HG03457 (cell line): ENCODE results near the gene ZFP36L1.
"Not testable (repeated sequence)": the region's sequence is repeated elsewhere in the genome, so short reads cannot be mapped to it uniquely, and the experiment has no call there.

Experiments used
- ATAC-seq: cut with Tn5 transposase; IDR thresholded peaks from one replicate; pipeline ENCODE4 v1.9.1; 2021; ENCODE audit warnings: moderate number of reproducible peaks; ENCODE audit not compliant: unreplicated experiment

Gene ZFP36L1

DNA sequence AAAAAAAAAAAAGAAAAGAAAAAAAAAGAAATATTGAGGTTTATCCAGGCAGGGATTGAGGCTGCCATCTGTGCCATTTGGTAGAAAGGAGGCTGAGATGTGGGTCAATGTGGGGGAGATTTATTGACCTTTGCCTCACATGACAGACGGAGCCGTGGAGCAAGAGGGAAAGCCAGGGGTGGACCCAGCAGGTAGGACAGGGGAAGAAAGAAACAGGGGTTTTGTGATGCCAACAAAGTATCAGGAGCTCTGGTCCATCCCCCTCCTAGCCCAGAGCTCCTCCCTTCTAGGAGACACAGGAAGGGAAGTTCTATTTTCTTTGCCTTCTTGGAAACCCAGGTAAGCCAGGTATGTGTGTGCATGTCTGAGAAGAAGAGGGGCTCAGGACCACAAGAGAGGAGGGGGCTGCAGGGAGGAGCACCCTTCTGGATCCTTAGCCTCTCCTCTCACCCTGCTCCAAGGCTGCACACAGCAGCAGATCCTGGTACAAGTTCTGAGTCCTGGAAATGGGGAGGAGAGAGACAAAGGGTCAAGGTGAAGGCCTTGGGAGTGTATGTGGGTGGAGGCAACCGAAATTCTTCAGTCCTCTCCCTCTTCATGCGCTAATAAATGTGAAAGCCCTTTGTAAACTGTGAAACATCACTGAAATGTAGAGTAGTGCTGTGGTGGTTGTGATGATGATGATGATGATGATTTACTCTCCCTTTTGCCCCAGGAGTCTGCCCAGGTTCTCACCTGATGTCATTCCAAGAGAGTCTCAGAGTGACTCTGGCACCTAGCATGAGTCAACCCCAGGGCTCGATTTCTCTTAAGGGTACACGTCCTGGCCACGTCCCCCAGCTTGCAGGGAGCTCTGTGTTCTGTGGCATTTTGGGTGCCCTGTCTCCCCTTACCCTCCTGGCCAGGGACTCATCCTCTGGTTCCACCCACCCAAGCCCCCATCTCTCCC, 26.3 kb downstream of the ZFP36L1 start:
- no peak for ATAC-seq

DNA sequence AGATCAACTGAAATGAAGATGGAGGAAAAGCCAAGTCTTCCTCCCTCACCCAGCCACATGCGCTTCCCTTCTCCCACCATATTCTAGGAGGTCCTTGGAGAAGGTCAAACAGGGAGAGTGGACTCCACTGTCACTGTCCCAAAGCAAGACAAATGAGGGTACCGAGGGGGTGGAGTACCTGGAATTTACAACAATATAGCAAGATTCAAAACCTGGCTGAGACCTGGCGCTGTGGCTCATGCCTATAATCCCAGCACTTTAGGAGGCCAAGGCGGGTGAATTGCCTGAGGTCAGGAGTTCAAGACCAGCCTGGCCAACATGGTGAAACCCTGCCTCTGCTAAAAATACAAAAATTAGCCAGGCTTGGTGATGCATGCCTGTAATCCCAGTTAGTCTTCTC, 29.0 kb downstream of the ZFP36L1 start:
- ATAC-seq: not testable (repeated sequence)

DNA sequence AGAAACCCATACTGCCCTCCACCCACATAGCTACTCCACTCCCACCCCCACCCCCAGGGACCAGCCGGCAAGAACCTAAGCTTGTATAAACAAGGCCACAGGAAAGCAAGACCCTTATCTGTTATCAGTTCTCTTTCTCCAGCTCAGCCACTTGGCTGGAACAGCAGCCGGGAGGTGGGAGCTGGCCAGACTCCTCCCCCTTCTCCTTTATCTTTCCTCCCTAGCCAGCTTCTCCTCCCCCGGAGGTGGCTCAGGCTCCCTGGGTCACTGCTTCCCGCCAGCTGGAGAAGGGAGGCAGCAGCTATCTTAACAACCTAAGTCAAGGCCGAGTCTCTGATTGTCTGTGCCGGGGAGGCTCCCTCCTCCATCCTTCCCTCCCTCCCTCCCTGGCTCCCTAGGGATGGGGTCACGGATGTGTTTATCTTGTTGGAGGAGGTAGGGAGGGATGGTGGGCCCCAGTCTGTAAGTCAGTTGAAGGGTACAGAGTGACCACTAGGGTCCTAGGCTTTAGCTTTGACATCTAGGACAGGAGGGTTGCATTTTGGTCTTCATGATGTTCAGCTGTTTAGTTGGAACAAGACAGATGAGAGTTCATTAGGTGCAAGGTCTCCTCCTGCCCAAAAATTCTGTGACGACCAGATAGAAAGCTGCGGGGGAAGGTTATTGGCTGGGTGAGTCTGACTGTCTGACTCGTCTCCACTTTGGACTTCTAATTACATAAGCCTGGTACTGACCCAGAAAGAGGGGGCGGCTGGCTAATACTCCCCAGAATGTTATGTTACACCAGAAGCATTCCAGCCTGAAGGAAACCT, 29.7 kb downstream of the ZFP36L1 start:
- ATAC-seq: no peak

DNA sequence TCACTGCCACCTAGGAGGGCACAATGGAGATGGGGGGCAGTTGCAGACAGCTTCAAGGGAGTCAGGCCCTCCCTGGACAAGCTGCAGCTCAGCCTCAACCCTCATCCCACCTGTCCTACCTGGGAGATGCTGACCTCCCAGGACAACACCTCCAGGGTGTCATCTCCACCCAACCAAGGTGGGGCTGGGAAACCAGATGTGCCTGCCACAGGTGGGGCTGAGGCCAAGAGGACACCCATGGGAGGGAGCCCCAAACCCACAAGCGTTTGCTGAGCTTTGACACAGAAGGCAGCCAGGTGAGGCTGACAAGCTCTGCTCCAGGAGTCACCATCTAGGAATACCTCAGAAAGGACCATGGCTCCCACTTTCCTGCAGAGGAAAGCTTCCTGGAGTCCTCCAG, 31.5 kb downstream of the ZFP36L1 start:
- ATAC-seq: no peak

DNA sequence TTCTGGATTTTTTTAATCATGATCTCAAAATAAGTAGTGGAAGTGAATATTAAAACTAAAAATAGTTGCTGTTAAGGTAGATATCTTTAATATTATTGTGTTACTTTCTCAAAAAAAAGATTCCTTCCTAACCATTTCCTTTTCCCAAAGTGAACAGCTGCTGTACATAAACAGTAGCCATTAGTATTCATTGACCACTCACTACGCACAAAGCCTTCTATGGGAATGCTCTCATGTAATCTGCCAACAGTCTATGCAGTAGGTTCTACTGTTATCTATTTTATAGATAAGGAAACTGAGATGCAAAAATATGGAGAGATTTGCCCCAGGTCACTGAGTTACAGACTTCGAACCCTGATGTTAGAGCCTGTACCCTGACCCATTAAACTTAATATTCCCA, 32.1 kb downstream of the ZFP36L1 start:
- ATAC-seq: no peak

DNA sequence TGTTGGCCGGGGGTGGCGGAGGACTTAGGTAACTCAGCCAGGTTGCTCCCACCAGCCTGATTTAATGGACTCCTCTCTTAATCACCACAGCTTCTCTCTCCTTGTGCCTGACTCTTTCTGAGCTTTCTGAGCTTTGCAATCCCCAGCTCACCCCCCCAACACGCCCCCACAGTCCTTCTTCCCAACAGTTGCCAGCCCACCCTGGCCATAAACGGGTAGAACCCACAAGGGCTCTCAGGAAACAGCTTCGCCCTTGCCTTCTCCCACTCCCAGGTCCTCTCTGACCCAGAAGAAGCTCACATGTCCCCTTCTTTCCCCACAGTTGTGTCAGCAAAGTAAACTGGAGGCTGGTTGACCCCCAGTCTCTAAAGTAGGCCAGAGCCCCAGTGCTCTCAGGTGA, 32.9 kb downstream of the ZFP36L1 start:
- ATAC-seq: no peak

DNA sequence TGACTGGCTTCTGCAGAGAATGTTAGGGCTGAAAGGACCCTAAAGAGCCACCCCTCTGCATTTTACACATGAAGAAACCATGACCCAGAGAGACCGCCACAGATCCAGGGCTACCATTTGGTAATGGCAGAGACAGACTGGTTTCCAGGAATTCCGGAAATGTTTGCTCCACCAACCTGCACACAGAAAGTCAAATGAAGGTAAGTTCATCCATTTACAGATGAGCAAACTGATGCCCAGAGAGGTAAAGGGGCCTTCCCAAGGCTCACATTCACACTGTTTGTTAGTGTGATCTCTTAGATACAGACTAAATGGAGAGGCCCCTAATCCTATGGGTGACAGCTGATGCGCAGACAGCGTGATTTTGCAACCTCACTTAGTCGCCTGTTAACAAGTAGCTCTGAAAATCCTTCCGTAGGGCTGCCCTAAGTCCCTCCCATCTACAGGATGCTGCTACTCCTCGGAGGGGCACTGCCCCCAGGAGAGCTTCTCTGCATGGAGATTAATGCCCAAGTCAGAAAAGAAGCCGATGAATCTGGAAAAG, 33.8 kb downstream of the ZFP36L1 start:
- ATAC-seq: no peak

DNA sequence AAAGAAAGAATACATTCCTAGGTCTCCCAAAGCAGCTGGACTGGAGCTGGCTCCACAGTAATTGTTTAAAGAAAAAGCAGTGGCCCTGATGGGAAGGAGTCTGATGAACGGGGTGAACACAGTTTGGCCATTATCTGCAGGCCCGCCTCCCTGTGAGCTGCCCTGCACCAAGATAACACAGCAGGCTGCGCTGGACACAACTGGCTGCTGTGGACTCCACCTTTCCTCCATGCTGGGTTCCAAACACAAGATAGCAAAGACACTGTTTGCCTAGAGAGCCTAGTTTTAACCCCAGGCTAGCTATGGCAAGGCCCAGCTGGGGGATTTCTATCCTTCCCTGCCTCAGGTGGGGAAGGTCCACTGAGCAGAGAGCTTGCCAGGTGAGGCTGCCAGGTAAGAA, 34.6 kb downstream of the ZFP36L1 start:
- no peak for ATAC-seq

DNA sequence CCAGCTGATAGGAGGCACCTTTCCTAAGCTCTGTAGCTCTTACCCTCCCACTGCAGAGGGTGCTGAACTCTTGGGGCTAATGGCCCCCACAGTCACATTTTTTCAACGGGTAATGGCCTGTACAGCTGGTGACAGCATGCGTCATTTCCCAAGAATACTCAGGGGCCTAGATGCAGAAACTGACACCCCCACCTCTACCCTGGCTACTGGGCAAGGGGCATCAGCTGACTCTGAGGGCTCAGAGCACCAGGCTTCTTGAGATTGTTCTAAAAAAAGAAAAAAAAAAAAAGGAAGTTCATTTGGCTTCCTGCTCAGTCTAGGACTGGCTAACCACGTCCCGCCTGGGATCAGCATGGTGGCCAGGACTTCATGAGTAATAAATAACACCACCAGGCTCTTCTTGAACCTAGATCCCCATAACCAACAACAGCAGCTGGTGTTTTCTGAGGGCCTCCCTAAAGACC, 35.2 kb downstream of the ZFP36L1 start:
- ATAC-seq: no peak

DNA sequence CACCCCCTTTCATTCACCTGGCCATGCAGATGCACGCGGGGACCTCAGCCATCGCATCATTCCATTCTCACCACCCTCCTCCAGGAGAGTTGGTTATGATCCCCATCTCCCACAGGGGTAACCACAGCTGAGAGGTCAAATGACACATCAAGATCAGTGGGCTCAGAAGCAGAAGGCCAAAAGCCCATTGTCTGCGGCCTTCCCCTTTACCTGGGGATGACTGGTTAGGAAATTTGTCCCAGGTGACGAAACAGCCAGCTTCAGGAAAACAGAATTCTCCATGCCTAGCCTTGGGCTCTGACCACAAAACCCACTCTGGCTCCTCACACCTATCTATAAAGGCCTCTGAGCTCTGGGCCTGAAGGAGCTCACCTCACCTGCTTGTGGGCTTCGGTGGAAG, 36.1 kb downstream of the ZFP36L1 start:
- ATAC-seq: no peak

DNA sequence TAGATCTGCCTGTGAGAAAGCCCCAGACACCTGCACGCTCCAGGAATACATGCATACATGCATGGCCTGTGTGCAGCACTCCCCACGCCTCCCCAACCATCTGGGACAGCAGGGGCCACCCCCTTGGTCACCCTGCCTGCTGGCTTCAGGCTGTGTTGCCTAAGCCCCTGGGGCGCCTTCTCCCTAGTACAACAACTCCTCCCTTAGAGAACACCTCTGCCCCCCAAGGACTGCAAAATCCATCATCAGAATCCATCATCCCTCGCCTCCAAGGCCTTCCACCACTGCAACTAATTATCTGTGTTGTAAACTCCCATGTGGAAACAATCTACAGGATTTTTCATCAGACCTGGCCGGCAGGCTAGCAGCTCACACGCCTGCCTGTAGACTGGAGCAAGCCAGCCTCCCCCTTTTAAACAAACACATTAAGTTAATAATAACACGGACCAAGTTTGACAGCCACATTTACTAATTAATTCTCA, 36.8 kb downstream of the ZFP36L1 start:
- no peak for ATAC-seq

DNA sequence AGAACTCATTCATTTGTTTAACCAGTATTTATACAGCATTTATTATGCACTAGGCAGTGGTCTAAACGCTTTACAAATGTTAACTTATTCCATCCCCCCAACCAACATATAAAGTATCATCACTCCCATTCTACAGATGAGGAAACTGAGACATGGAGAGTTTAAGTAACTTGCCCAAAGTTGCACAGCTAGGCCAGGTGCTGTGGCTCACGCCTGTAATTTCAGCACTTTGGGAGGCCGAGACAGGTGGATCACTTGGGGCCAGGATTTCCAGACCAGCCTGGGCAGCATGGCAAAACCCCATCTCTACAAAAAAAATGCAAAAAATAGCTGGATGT, 37.9 kb downstream of the ZFP36L1 start:
- ATAC-seq: no peak

DNA sequence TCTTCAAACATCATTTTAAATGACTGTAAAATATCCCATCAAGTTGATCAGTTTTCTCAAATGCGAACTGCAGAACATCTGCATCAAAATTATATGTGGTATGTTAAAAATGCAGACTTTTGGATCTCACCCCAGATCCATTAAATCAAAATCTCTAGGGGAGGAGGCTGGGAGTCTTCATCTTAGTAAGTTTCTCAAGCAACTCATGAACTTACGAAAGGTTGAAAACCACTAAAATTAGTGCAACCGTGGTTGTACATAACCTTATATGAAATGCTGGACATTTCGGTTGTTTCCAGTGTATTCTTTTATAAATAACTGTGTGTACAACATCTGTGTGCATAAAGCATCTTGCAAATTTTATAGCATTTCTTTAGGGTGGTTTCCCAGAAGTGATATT, 39.2 kb downstream of the ZFP36L1 start:
- no peak for ATAC-seq

DNA sequence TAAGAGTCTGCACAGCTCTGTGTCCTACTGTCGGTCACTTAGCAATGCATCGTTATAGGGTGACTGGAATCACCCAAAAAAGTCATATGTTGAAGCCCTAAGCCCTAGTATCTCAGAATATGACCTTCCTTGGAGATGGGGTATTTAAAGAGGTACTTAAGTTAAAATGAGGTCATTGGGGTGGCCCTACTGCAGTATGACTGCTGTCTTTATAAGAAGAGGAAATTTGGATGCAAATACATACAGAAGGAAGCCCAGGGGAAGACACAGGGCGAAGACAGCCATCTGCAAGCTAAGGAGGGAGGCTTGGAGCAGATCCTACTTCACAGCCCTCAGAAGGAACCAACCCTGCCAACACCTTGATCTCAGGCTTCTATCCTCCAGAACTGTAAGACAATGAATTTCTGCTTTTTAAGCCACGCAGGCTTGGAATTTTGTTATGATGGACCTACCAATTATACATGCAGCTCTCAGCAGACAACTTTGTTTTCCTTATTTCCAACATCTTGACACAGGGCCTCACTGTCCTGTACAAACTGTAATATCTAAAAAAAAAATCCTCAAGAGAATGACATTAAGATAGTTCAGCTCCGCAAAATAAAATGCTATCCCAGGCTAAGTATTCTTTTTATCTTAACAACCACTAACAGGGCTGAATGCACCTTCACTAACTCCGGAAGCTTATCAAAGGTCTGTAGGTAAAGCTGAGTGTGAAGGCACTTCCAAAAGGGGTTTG, 40.4 kb downstream of the ZFP36L1 start:
- ATAC-seq: no peak

DNA sequence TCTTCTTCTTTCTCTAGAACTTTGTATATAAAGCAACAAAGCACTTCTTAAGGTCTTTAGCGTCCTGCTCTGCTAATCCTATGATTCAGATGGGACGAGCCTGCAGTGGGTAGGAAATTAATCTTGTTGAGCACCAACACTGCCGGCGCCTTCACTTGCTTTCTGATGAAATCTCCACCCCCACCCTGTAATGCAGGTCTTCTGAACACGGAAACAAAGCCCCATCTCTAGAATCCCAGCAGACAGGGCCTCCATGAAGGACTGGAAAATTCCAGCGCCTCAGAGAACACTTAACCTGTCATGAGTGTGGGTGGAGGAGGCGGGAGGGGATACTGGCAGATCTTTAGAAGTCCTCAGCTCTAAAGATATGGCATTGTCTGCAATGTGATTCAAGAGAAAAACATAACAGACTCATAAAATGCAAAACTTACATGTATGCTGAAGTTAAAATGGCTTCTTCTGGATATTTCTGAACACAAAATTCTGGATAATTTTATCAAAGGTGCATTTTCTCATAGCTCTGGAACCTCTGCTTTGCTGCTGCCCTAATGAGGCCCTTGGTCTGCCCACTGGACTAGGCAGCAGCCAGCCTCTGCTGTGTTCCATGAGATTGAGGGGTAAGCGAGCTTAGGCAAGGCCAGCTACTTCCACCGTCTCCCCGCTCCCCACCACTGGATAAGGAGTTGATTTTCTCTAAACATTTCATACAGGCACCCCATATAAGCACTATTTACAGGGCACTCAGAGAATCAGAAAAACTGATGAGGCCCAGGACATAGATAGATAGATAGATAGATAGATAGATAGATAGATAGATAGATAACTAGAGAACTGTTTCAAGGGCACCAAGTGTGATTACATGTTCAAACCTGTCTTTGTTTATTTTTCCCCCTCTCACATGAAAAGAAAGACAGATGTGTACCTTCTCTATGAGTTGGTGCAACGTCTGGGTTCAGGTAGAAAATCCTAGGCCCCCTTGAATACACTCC, 43.1 kb downstream of the ZFP36L1 start:
- ATAC-seq: no peak

DNA sequence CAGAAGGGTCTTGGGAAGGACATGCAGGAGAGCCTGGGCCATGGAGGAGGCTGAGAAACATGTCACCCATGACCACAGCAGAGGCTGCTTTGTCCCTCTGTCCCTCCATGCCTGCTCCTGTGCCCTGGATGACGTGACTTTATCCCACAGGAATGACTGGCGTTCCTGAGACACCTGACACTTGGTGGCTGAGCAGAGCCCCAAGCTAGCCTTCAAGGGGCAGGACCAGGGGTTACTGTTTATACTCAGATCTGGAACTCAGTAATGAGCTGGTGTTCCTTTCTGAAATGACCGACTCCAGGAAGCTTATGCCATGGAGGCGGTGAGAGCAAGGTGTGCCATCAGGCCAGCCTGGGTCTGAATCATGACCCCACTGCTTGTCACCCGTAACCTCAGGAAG, 44.2 kb downstream of the ZFP36L1 start:
- no peak for ATAC-seq

DNA sequence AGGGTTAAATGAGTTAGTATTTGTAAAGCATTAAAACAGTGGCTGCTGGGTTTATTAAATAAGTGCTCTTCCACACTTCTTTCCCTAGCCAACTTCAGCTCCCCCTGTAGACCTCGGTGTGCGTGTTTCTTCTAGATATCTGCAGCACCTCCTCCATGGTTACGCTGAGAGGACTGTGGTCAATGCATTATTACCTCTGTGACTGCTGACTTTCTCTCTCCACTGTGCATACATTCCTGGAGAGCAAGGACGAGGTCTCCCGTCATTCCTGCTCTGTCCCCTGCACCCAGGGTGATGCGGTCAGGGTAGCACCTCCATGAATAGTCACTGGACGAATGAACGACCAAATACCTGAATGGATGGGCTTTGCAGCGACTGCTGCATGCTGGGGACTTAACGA, 44.6 kb downstream of the ZFP36L1 start:
- ATAC-seq: no peak

DNA sequence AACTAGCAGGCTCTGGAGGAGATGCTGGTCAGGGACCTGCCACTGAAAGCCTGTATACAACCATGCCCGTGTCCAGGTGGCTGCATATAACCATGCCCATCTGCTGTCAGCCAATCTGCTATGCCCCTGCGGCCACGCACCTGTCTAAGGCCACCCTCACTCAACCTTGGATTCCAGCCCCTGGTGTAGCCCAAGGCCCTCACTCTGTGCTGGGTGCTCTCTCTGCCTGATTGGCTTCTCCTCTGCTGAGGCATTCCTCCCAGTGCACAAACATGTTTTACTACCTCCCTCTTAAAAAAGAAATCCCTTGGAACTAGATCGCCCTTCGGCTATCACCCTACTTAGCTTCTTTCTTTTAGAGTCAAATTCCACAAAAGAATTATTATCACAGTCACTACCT, 45.5 kb downstream of the ZFP36L1 start:
- ATAC-seq: no peak

DNA sequence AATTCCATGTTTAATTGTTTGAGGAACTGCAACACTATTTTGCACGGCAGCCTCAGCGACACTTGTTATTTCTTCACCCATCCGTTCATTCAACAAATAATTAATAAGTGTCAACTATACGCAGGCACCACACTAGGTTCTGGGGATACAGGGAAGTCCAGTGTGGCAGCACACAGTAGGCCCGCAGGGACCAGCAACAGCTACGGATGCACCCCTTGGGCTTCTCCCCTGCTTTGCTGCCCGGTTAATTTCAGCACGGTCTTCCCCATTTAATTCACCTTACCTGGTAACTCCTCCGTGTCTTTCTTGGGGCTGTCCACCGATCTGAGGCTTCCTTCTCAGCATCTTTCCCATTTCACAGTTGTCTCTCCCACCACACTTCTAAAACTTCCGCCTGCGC, 48.3 kb downstream of the ZFP36L1 start:
- ATAC-seq: no peak
